Activated CD4-positive, CD25-positive, alpha-beta regulatory T cell treated with anti-CD3 and anti-CD28 coated beads, Interleukin-2, amount 50 U/mL, for 24 hours (primary cell): ENCODE data around the gene RAB11FIP4.

ENCODE experiments used
- ATAC-seq, 2 donors: fragments of 150-1000 bp; cut with Tn5 transposase; one replicate each; pipeline ENCODE4 v1.10.0; 2021; ENCODE audit warnings: mild to moderate bottlenecking in 1 of 2, moderate library complexity in 1 of 2

RAB11FIP4 gene

DNA sequence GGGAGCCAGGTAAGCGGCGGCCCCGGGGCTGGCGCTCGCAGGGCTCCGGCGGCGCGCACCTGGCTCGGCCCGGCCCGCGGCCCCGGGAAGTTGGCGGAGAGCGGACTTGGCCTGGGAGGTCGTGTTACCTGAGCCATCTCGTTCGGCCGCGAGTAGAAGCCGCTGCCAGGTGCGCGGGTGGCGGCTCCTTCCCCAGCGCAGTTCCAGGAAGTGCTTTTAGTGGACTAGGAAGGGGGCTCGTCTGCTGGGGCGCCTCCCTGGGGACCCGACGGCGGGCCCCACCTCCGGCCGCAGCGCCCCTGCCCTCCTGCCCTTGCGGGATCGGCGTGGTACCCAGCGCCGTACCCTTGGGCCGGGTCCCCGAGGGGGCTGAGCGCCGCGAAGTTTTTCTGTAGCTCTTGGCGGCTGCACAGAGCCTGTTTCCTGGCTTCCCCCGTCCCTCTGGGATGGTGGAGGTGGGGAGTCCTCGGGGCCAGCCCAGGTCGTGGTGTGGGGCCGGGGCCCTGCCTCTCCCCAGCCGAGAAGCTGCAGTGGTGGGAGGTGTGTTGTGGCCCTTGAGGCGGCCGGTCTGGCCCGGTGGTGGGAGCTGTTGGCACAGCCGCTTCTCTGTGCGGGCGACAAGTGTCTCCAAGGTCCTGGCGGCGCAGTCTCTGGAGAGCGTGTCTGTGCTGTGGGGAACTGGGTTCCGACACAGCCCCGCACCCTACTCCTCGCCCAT is 96.9 kb downstream of the RAB11FIP4 start:
- ATAC-seq = no peak

GRCh38 chr17:31488982-31489294 is 97.5 kb downstream of the RAB11FIP4 start:
- ATAC-seq = no peak

GRCh38 chr17:31489295-31490018 is 98.0 kb downstream of the RAB11FIP4 start:
- ATAC-seq = no peak

DNA sequence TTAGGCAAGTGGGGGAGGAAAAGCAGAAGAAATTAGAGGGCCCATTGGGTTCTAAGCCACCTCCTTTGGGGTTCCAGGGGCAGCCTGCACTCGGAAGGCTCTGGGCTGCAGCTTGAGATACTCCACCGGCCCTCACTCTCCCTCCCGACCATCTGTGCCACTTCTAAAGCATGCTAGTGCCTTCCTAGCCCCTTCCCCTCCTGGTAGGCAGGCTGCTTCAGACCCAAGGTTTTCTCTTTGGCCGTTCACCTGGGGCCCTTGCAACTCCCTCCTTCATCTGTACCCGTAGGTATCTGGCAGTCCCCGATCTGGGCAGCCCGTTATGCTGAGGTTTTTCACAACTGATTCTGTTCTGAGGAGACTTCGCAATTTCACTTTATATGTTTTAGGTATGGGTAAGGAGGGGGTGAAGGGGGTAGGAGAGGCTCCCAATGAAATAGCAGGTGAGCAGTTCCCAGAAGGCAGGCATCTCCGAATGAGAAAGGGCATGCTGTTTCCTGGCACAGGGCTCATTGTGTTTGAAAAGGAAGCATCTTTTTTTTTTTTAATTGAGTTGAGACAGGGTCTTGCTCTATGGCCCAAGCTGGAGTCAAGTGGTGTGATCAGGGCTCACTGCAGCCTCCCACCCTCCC is 98.7 kb downstream of the RAB11FIP4 start:
- ATAC-seq = no peak

GRCh38 chr17:31490671-31491375 is 99.3 kb downstream of the RAB11FIP4 start:
- ATAC-seq = no peak

DNA sequence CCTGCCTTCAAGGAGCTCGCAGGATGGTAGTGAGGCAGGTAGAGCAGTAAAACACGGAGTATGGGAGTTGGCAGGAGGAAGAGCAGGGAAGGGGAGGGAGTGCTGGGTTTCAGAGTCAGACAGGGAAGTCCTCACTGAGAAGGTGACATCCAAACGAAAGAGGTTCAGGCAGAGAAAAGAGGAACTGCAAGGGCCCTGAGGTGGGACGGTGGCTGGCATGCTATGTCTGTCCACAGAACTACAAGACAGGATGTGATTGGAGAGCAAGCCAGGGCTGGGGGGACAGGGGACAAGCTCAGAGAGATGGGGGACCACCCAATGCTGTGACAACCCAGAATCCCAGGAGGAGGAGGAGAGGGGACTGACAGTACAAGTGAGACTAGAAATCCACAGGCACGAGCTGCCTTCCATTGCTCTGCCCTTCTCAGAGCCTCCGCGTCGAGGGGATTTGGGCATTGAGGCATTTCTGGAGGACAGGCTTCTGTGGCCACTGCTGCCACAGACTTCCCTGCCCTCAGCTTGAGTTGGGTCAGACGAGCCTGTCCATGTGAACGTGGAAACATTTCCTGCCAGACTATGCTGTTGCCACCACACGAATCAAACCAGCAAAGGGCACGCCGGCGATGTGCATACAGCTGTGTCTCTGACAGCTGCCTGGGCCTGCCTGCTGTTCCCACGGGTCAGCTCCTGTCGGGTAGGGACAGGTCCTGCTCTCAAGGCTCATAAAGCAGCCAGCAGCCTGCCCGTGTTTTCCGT is 100.1 kb downstream of the RAB11FIP4 start:
- ATAC-seq = no peak

GRCh38 chr17:31492206-31492605 is 100.7 kb downstream of the RAB11FIP4 start:
- ATAC-seq = no peak

- ATAC-seq = peak; percentile 32 to 60
Measured at GRCh38 chr17:31492880-31493655, 101.6 kb downstream of the RAB11FIP4 start.

GRCh38 chr17:31493656-31494155 is 102.2 kb downstream of the RAB11FIP4 start:
- ATAC-seq = no peak

GRCh38 chr17:31494259-31495021 is 103.0 kb downstream of the RAB11FIP4 start:
- peak; percentile 84 to 87 for ATAC-seq

DNA sequence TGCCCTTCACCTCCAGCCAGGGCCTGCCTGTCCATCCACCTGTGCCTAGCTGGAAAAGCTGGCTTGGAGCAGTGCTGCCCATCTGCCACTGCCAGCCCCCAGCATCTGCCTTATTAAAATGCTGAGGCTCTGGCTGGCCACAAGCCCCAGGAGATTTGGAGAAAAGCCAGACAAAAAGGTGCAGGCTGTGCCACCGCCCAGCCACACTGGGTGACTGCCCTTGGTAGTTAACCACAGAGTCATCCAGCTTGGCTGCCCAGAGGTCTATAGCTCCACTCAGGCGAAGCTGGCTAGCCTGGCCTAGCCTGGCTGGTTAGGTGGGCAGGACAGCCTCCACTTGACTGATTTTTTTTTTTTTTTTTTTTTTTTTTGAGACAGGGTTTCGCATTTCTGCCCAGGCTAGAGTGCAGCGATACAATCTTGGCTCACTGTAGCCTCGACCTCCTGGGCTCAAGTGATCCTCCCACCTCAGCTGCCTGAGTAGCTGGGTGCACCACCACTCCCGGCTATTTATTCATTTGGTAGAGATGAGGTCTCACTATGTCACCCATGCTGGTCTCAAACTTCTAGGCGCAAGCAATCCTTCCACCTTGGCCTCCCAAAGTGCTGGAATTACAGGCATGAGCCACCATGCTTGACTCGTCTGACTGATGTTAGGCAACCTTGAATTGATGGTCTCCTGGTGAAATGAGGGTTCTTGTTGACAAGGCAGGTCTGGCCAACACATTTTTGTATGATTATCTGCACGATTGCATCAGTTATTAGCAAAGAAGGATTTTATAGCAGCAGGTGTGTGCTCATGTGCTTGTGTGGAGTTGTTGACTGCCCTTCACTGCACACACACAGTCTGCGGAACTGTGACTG is 103.8 kb downstream of the RAB11FIP4 start:
- no peak for ATAC-seq

DNA sequence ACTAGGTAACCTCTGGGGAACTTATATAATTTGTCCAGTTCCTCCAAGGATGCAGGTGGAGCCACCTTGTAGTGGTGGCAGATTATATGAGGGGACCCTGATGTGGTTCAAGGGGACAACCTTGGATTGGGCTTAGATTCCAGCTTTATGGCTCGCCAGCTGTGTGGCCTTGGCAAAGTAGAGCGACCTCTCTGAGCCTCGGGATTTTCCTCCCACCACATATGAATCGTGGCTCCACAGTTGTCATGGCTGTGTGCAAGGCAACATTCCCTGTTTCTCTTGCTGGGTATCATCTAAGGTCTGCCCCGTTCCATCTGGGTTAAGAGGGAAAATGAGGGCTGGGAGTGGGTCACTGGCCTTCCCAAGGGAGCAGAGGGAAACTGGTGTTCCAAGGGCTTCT is 104.6 kb downstream of the RAB11FIP4 start:
- no peak for ATAC-seq

- ATAC-seq = no peak
Measured at GRCh38 chr17:31496601-31497000, 105.1 kb downstream of the RAB11FIP4 start.

GRCh38 chr17:31497431-31497830 is 106.0 kb downstream of the RAB11FIP4 start:
- ATAC-seq = no peak

- no peak for ATAC-seq
Measured at GRCh38 chr17:31497994-31498826, 106.7 kb downstream of the RAB11FIP4 start.

GRCh38 chr17:31499771-31500554 is 108.5 kb downstream of the RAB11FIP4 start:
- peak; percentile 69 to 85 for ATAC-seq

DNA sequence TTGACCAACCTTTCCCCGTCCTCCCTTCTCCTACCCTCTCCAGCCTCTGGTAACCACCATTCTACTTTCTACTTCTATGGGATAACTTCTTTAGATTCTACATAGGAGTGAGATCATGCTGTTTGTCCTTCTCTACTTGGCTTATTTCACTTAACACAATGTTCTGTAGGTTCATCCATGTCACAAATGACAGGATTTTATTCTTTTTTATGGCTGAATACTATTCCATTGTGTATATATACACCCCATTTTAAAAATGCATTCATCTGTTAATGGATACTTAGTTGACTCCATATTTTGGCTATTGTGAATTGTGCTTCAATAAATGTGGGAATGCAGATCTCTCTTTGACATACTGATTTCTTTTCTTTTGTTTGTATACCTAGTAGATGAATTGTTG is 115.0 kb downstream of the RAB11FIP4 start:
- ATAC-seq = no peak
